GM19193 (cell line): ENCODE results near the gene KCTD8.

ENCODE experiments used
- POLR2A ChIP-seq: IDR thresholded peaks from 4 replicates; pipeline ENCODE4 v1.6.1; 2011; ENCODE audit not compliant: insufficient read depth, insufficient read length; ENCODE audit errors: extremely low read depth

The KCTD8 gene

GRCh38 chr4:44235897-44236296 is 212.7 kb downstream of the KCTD8 start:
- TF ChIP-seq POLR2A: no peak

- TF ChIP-seq POLR2A: no peak
Observed at GRCh38 chr4:44232262-44232661, 216.3 kb downstream of the KCTD8 start.

DNA sequence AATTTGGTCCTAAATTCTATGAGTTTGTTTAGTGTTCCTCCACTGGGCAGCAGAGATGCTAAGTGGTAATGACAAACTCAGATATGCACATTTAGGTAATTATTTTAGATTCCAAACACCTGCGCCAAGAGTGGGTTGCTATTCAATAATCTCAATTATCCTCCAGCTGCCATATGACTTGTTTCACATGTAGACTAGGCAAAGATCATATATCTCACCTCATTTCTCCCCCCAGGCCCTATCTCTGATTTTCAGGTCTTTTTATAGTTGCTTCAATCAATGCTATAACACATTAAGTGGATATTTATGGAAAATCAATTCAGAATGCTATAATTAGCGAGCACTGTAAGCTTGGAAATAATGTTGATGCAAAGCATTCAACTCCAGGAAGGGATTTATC is 217.6 kb downstream of the KCTD8 start:
- no peak for TF ChIP-seq POLR2A

- no peak for TF ChIP-seq POLR2A
Observed at GRCh38 chr4:44228326-44228725, 220.3 kb downstream of the KCTD8 start.

DNA sequence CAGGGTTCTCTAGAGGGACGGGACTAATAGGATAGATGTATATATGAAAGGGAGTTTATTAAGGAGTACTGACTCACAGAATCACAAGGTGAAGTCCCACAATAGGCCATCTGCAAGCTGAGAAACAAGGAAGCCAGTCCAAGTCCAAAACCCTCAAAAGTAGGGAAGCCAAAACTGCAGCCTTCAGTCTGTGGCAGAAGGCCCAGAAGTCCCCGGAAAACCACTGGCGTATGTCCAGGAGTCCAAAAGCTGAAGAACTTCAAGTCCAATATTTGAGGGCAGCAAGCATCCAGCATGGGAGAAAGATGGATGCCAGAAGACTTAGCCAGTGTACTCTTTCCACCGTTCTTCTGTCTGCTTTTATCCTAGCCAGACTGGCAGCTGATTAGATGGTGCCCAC is 227.2 kb downstream of the KCTD8 start:
- TF ChIP-seq POLR2A: no peak

GRCh38 chr4:44210750-44211149 is 237.9 kb downstream of the KCTD8 start:
- no peak for TF ChIP-seq POLR2A

GRCh38 chr4:44196796-44197195 is 251.8 kb downstream of the KCTD8 start:
- TF ChIP-seq POLR2A: no peak

- TF ChIP-seq POLR2A: no peak
Observed at GRCh38 chr4:44194365-44194764, 254.2 kb downstream of the KCTD8 start.

- no peak for TF ChIP-seq POLR2A
Observed at GRCh38 chr4:44186850-44187246, 261.8 kb downstream of the KCTD8 start.

GRCh38 chr4:44186096-44186849 is 262.3 kb downstream of the KCTD8 start:
- TF ChIP-seq POLR2A: no peak

- no peak for TF ChIP-seq POLR2A
Observed at GRCh38 chr4:44165938-44166337, 282.7 kb downstream of the KCTD8 start.

DNA sequence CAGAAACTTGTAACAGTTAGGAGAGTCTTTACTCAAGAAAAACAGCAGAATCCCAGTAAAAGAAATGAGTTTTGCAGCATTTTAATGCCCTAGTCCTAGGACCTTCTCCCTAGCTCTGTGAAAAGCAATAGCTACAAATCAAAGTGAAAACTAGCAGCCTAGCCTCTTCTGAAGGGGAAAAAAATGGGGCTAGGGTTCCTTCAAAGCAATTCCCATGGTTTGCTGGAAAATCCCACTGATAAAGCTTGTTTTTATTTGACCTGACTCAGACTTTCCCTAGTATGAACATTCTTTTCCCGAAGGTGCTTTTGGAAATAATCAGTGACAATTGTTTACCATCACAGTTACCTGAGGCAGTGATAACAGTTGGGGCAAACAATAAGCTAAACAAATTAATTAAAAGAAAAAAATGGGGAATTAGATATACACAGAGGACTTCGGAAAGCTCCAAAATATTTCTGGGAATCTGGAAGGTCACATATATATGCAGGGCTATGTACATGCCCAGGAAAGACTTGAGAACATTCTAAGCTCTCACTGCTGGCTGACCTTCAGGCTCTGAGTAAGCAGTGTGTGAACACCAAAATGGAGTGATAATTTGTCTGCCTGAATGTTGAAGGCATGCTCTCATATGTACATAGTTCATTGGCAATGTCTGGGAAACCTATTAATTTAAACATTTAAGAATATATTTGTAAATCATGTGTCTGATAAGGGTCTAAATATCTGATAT is 285.9 kb downstream of the KCTD8 start:
- TF ChIP-seq POLR2A: no peak

GRCh38 chr4:44161756-44162155 is 286.9 kb downstream of the KCTD8 start:
- no peak for TF ChIP-seq POLR2A

GRCh38 chr4:44160776-44161367 is 287.7 kb downstream of the KCTD8 start:
- TF ChIP-seq POLR2A: no peak

DNA sequence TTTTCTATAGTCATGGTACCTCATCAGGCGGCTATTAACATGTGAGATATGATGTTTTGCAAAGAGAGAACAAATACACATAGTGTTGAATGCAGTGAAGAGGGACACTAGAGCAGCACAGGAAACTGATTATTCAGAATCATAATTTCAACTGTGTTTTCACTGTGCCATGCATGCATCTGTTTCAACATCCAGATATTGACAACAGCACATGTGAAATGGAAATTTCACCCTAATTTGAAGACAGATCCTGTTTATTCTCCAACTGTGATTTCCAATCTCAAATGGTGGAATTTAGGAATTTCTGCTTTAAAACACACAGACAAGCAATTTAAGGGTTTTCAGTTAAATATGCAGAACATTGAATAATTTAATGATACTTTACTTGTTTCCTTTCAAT is 288.6 kb downstream of the KCTD8 start:
- TF ChIP-seq POLR2A: no peak
